ENCODE data around the gene CSNK1E.

- TF ChIP-seq, protein P1, sequence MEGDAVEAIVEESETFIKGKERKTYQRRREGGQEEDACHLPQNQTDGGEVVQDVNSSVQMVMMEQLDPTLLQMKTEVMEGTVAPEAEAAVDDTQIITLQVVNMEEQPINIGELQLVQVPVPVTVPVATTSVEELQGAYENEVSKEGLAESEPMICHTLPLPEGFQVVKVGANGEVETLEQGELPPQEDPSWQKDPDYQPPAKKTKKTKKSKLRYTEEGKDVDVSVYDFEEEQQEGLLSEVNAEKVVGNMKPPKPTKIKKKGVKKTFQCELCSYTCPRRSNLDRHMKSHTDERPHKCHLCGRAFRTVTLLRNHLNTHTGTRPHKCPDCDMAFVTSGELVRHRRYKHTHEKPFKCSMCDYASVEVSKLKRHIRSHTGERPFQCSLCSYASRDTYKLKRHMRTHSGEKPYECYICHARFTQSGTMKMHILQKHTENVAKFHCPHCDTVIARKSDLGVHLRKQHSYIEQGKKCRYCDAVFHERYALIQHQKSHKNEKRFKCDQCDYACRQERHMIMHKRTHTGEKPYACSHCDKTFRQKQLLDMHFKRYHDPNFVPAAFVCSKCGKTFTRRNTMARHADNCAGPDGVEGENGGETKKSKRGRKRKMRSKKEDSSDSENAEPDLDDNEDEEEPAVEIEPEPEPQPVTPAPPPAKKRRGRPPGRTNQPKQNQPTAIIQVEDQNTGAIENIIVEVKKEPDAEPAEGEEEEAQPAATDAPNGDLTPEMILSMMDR (IDR thresholded peaks at IDR 0.05), result no peak
- TF ChIP-seq POLR2A (IDR thresholded peaks at IDR 0.05), result no peak
Measured at GRCh38 chr22:38346506-38346905, 29.3 kb upstream of the CSNK1E start.
